Upper lobe of left lung (tissue), 4 donors: ENCODE measurements around the gene HOXA4.

ENCODE experiments used
- EP300 ChIP-seq, 4 donors: sonication (generic); formaldehyde crosslinking; IDR thresholded peaks; one replicate each; pipeline ENCODE4 v1.5.1; 2017; ENCODE audit warnings: antibody characterized with exemption in 4 of 4, control low read depth in 2 of 4
- TF ChIP-seq, protein P1 (sequence below), 6 experiments: fragments of 450-650 bp in 4 of 6; fragments of 200-600 bp in 2 of 6; sonication (generic) in 2 of 6; IDR thresholded peaks; one replicate each; pipeline ENCODE4 v1.5.1; 2016 to 2019; ENCODE audit warnings: antibody characterized with exemption in 6 of 6

DNA sequence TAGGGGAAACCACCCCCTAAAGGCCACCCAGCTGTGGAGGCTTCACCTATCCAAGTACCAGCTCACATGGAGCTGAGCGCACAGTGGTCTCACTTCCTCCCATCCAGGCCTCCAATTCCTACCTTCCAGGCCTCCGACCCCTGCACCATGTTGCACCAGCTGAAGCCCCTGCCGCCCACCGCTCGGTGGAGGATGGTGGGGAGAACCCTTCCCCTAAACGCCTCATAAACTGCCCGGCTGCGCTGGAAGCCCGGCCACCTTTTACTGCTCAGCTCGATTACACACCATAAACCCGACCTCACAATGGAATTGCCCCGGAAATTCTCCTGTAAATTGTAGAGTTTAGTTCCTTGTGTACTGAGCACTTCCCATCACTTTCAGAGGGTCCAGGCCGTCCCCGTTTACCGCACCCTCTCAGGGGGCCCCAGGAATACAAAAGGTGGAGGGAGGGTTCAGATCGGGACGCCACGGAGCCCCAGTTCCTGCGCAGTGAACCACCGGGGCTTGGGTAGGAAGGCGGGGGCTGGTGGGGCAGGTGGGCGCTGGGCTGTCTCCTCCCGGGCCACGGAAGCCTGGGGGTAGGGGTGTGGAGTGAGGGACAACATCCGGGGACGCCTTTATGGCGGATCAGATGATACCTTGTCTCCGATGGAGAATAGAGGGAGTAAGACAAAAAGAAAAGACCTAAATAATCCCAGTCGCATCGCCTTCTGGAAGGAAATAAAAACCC is 27.3 kb upstream of the HOXA4 start:
- TF ChIP-seq, protein P1, sequence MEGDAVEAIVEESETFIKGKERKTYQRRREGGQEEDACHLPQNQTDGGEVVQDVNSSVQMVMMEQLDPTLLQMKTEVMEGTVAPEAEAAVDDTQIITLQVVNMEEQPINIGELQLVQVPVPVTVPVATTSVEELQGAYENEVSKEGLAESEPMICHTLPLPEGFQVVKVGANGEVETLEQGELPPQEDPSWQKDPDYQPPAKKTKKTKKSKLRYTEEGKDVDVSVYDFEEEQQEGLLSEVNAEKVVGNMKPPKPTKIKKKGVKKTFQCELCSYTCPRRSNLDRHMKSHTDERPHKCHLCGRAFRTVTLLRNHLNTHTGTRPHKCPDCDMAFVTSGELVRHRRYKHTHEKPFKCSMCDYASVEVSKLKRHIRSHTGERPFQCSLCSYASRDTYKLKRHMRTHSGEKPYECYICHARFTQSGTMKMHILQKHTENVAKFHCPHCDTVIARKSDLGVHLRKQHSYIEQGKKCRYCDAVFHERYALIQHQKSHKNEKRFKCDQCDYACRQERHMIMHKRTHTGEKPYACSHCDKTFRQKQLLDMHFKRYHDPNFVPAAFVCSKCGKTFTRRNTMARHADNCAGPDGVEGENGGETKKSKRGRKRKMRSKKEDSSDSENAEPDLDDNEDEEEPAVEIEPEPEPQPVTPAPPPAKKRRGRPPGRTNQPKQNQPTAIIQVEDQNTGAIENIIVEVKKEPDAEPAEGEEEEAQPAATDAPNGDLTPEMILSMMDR (IDR thresholded peaks at IDR 0.05) = no peak
- no peak for TF ChIP-seq EP300 (IDR thresholded peaks at IDR 0.05)
